Measurements from ENCODE around the gene ANKRD35.

DNA sequence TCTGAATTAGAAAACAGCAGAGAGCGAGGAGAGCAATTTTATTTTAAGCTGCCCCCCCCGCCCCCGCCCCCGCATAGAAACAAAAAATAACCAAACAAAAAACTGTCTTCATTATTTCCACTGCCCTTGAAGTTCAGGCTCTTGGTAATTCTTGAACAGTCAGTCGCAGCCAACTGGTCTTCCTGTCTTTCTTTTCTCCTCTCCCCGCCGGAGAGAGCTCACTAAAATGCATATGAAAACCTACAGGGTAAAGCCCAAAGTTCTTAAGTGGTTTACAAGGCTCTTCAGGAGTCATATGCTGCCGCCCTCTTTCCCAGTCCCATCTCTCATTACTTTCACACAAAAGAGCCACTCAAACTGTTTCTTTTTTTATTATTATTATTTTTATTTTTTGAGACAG, 1.1 kb upstream of the ANKRD35 start:
- TF ChIP-seq CTCF (IDR thresholded peaks at IDR 0.05) (no peak), POLR2A (IDR thresholded peaks at IDR 0.05) (no peak)

Data from adrenal gland (tissue), 5 donors.